Measurements from ENCODE around the gene TOMM6.
"Not testable (repeated sequence)": the region's sequence is repeated elsewhere in the genome, so short reads cannot be mapped to it uniquely, and the experiment has no call there.

TOMM6 gene

DNA sequence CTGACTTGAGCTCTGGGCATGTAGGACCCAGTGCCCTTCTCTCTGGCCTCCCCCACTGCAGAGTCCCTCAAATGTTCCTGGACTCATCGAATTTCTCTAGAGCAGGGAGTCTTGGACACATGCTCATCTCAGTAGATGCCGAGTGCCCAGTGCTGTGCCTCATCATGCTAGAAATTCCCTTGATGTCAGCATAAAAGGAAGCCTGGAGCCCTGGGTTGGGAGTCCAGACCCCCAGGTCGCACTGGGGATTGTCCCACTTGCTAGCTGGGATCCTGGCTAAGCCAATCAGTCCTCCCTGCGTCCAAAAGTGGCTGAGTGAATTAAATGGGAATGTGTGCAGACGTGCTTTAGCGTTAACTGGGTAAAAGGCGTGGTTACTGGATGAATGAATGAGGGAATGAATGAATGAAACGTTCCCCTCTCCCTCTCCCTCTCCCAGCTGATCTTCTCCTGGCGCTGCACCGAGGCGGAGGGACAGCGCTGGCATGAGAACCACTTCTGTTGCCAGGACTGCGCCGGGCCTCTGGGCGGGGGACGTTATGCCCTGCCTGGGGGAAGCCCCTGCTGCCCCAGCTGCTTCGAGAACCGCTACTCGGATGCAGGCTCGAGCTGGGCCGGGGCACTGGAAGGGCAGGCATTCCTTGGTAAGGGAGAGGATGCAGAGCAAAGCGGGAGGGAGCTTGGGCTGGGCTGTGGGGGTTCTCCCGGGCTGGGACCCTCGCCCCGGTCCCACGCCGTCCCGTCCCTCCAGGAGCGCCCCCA is 1.6 kb upstream of the TOMM6 start:
- no peak for DNase-seq

DNA sequence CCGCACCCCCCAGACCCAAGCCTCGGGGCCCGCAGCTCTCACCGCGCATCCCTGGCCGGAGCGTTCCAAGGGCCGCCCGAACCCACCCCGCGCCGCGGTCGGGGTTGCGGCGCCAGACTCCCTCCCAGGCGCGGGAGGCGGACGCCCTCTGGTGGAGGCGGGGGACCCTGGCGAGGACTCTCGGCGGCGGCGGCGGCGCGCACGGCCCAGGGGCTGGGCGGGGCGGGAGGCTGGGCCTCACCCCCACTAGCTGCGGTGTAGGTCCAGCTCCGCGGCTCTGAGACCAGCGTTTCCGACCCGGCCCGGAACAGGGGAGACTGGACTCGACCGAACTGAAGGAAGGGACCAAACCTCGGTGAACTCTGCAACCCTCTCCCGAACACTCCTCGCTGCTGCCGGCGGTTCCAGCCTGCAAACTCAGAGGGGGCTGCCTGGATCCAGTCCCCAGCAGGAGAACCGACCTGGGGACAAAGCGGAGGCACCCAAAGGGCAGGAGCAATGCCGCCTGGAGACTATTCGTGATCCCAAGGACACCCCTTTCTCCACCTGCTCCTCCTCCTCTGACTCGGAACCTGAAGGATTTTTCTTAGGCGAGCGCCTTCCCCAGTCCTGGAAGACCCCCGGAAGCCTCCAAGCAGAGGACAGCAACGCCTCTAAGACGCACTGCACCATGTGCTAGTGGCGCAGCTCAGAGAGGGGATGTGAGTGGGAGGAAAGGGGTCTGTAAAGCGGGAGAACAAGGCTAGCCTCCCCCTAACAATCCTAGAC is 859 bp upstream of the TOMM6 start:
- DNase-seq, result peak; percentile 95

DNA sequence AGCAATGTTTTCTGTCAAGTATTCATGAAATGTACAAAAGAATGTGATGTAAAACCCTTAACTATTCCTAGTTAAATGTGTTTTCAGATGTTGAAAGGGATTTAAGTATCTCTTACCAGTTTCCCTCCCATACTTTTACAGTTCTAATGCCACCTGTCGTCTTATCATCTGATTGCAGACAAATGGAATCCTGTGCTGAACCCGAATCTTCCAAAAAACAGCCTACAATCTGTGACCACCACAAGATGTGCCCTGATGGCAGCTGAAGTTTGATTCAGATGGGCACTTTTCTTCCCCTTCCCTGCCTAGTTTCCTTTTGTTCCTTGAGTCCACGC is 1.9 kb downstream of the TOMM6 start:
- peak; percentile 12 for DNase-seq

DNA sequence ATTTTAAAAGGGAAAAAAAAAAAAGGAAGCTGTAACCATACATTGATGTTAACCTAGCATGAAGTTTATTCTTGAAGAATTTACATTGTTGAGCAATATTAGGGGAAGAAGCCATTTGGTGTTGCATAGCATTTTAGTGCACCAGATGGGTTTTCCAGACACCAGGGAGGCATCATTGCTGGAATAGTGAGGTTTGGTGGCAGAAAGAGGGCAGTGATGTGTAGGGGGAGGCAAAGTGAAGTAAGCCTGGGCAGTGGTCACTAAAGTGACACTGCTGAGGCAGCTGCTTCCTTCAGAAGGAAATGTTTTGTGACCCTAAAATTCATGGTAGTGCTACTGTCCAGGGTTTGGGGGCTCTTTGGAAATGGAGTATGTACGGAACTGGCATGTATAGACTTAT is 2.6 kb downstream of the TOMM6 start:
- DNase-seq, result no peak

DNA sequence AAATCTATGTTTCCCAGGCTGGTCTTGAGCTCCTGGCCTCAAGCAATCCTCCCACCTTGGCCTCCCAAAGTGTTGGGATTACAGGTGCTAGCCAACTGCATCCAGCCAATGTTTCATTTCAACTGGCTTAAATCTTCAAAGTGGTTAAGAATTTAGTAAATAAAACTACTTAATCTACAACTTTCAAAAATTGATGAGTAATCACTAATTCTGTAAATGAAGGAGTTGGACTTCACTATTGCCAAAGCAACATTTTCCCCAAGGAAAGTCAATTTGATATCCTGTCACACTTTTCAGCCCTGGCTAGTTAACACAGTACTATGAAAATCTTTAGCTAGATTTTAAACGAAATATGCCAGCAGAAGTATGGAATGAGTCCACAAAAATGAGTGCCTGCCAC is 3.8 kb downstream of the TOMM6 start:
- DNase-seq, result no peak

DNA sequence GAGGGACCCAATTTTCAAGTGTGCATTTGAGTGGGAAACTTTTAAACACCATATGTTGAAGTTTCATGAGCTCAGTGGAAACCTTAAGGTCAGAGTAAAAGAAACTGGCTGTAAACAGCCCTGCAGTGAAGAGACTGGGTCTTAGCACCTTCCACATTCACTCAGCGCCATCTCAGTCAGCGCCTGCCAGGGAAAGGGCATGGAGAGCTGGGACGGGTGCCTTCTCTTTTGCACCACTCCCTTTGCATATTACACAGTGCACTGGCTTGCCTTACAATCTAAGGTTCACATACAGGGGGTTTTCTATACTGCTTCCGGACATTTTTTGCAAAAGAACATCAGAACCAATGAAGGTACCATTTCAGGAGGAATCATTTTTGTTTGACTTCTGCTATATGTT is 4.5 kb downstream of the TOMM6 start:
- DNase-seq, result no peak

DNA sequence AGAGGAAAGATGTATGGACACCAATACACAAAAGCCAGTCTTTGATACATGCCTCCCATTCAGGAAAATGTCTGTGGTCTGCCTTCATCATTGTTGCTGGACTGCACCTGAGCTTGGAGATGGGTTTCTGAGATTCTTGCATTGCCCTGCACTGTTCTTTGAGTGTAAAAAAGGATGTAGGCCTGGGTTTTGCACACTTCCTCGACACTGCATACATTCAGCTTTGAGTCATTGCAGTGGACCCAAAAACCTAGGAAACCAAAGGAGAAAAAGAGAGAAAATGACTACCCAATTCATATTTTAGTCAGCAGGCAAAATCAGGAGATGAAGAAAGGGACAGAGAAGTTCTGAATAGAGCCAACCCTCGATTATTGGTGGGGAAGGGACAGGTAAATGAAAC is 9.0 kb downstream of the TOMM6 start:
- DNase-seq, result no peak

DNA sequence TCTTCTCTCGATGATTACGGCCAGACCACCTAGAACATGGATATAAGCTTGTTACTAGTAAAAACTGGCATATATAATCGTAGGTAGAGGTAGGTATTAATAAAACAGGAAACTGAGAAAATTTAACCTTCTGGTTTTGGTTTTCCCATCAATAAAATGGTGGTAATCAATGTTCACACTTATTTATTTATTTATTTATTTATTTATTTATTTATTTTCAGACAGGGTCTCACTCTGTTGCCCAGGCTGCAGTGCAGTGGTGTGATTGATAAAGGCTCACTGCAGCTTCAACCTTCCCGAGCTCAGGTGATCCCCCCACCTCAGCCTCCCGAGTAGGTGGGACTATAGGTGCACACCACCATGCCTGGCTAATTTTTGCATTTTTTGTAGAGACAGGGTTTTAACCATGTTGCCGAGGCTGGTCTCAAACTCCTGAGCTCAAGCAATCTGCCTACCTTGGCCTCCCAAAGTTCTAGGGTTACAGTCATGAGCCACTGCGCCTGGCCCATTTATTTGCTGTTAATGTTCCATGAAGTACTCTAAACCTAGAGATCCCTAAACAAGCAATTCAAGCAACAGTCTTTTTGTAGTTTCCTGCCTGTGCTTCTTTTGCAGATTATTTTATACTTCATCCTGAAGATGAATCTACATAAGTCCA is 11.5 kb downstream of the TOMM6 start:
- no peak for DNase-seq

DNA sequence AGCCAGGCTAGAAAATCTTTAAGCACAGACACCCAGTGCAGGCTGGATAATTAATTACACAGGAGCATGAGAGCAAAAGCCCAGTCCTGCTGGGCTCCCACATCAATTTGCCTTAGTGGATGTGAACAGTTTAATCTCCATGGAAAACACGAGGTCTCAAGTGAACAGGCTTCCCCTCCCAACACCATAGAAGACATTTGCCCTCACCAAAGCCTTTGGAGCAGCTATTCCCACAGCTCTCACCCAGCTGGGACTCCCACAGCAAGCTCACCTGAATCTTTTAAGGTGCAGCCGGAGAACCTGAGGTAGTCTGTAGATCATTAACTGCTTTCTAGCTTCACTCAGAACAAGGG is 12.0 kb downstream of the TOMM6 start:
- no peak for DNase-seq

DNA sequence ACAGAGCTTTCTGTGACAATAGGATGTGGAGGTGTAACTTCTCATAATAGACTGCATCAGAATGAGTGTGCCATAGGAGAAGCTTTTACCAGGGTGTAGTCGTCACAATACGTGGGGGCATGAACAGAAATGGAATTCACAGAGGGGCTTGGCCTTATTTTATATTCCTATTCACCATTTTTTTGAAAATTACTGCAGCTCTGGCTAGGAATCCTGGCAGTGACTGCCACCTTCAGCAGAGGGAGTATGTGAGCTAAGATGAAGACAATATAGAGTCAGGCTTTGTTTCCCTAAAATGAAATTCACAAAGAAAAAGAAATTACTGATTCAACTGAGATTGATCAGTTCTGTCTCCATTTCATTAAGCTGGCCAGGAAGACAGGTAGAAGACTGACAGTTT is 13.9 kb downstream of the TOMM6 start:
- no peak for DNase-seq

DNA sequence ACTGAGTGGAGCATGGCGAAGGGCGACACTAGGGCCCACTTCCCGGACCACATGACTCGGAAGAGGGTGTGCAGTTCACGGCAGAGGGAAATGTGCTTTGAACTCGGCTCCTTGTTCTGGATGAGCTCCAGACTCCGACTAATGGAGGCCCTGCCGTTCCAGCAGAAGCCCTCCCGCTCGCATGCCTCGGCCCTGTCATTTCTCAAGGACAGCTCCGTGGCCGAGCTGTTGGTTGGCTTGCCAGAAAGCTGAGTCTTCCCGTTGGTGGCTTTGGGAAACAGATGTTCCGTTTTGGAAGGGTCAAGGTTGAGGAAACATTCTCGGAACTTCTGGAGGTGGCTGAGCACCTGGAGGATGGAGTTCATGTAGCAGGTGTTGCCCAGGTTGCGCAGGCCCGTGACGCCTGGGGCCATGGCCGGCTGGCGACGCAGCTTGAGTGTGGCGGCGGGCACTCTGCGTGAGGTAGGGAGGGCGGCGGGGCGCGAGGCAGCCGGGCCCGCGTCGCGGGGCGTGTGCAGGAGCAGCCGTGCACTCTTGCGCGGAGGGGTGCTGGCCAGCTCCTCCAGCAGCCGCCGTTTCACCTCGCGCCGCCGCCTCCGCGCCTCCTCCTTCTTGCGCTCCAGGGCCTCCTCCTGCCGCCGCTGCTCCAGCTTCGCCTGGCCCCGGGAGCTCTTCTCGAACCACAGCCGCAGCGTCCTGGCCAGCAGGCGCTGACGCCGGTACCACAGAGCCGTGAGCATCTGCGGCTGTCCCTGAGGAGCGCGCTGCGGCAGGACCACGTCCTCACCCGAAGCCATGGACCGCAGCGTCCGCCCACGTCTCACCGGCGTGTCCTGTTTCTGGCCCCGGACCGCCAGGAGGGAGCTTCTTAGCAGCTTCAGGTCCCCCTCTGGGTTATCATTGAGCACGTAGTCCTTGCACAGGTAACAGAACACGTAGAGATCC is 18.6 kb downstream of the TOMM6 start:
- no peak for DNase-seq

DNA sequence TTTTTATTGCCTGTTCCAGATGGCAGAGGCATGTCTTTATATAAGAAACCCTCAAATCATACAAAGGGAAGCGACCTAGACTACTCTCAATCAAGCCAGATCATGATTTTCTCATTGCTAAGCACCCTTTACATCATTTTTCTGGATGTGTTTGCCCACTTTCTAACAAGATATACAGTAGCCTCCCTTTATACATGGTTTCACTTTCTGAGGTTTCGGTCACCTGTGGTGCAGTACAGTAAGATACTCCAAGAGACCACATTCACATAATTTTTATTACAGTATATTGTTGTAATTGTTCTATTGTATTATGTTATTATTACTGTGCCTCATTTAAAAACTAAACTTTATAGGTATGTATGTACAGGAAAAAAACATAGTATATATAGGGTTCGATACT is 23.6 kb downstream of the TOMM6 start:
- no peak for DNase-seq

DNA sequence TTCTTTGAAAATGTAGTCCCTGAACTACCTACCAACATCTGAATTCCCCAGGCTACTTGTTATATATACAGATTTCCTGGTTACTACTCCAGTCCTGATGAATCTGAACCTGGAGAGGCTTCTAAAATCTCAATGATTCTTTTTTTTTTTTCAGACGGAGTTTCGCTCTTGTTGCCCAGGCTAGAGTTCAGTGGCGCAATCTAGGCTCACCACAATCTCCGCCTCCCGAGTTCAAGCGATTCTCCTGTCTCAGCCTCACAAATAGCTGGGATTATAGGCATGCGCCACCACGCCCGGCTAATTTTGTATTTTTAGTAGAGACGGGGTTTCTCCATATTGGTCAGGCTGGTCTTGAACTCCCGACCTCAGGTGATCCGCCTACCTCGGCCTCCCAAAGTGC is 24.5 kb downstream of the TOMM6 start:
- DNase-seq, result not testable (repeated sequence)

DNA sequence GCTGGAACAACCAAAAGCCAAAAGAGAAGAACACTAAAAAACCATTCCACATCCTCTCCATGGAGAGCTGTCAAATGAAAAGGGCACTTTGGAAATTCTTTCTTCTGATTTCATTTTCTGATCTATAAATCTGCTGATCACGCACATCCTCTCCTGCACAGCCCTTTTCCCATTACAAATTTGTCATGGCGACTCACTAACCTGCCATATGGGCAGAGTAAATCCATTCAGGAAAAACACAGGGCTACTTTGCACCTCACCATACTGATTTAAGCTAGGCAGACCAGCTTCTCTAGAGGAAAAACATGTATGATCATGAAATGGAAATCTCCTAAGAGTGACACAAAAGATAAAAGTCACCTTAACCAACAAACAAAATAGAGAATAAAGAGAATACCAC is 26.0 kb downstream of the TOMM6 start:
- DNase-seq, result no peak

DNA sequence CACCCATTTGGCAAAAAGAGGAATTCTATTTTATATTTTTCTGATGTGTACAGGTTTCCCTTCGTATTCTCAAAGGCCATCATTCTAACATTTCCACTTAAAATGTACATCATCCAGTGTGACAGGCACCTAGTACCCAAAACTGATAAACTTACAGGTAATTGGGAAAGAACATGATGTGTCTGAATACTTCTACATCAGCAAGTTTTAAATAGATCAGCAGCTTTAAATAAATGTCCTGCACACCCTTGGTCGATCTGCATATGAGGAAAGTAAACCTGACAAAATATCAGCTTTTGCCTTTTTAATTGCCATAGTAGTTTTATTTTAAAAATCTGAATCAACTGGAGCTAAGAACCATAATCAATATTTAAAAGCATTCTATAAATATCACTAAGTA is 26.5 kb downstream of the TOMM6 start:
- no peak for DNase-seq

DNA sequence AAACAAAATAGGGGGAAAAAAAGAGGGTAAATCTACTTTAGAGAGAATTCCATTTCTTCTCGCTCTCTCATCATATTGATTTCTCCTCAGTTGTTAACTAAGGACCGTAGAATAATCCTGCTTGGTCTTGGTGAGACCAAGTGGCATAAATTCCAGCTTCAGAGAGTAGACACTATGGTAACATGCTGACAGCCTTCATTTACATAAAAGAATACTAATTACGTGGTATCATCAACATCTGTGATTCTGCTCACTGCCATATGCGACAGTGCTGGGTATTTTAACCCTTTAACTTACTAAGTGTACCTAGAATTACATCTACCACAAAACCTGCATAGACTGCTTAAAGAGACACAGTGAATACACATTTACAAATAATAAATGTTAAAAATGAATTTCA is 27.1 kb downstream of the TOMM6 start:
- DNase-seq, result no peak

DNA sequence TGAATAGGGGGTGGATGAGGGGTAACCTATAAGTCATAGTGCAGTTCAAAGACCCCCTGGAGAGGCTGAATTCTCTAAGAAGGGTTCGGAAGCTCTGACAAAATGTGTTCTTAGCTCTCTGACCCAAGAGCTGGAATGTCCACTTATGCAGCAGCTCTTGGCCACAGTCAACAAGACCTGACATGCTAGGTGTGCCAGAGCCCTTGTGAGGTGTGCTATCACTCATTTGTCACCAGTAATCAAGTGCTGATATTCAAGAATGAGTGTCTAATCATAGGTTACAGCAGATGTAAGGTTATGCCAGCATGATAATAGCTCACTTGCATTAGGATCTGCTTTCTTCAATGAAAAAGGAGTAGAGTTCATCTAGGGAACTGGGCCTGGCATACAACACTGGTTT is 28.1 kb downstream of the TOMM6 start:
- no peak for DNase-seq

DNA sequence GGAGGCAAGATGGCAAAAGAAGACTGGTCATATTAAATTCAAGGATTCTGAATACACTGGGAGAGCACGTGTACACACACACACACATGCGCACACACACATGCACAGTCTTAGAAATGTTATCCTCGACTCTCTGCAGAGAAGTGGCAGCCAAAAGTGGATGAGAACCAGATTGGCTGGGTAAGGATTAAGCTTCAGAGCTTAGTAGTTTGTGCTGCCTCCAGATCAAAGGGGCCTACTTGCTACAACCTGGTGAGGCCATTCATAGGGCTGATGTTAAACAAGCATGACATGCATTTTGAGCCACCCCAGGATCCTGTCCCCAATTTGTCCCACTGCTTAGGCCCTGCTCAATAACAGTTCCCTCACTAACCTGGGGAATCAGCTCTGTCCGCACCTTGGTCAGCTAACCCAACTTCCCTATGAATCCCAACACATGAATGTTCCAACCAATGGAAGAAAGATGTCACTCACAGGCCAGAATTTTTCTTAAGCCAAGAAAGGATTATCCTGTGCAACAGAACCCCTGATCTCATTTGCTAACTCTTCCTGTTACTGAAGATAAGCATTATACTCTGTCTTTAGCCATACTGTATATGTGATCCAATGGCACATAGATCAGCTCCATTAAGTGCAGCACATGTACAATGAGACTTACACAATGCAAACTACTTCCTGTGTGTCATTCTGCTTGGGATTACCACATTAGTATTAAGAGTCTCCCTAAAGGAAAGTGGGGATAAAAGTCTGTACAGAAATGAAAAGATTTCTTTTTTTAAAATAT is 31.0 kb downstream of the TOMM6 start:
- DNase-seq, result no peak

DNA sequence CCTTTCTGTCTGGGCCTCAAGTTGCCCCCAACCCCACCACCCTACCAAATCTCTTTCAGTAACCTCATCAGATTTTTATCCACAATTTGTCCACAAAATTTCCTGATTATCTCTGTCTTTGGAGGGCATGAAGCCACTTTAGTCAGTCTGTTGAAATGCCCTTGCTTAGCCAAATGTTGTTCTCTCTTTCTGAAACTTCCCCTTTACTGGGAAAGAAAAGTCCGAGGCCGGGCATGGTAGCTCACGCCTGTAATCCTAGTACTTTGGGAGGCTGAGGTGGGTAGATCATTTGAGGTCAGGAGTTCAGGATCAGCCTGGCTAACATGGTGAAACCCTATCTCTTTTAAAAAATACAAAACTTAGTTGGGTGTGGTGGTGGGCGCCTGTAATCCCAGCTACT is 33.8 kb downstream of the TOMM6 start:
- no peak for DNase-seq

DNA sequence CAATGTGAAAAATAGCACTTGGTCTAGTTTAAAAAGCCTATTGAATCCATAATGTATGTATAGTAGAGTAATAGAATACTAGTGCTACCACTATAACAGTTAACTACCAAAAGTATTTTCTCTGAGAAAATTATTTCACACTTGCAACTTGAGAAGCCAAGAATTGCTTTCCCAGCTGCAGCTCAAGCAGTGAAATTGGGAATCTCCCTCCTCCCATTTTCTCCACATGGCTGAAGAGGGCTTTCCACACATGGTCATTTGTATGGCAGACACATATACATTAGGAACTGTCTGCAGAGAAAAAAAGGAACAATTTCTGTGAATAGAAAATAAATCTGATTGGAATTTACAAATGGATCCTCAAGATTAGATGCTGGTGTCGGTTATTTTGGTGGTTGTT is 34.5 kb downstream of the TOMM6 start:
- no peak for DNase-seq

DNA sequence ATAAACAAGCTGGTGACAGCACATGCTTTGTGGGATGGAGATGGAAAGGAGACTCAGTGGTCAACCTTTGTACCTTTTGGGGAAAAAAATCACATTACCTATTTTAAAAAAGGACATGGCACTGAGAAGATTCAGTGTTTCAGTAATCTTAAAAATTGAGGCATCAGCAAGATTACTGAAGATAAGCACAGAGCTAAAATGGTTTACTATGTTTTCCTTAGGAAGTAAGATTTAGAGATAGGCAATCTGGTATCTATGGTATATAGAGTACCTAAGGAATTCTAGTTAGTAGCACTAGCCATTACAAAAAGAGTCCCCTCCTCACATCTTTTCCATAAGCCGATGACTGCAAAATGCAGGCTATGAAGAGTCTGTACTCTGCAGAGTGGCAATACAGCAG is 35.7 kb downstream of the TOMM6 start:
- DNase-seq, result no peak

Data from activated CD8-positive, alpha-beta memory T cell treated with anti-CD3 and anti-CD28 coated beads, Interleukin-2, amount 50 U/mL, for 48 hours (primary cell).